Stimulated activated CD8-positive, alpha-beta memory T cell treated with anti-CD3 and anti-CD28 coated beads, Interleukin-2, amount 100 ng/mL, for 1 hour (primary cell): ENCODE data around the gene TNPO3.

Experiments
- DNase-seq, 2 donors: peaks; one replicate each; pipeline ENCODE4 v3.0.0-alpha.2; 2020; ENCODE audit warnings: low read depth in 2 of 2

TNPO3 gene

GRCh38 chr7:129054438-129055293 lies at the start of gene TNPO3:
Gene TNPO3 (minus strand): TSS chr7:129055111. CDS start chr7:129054770, 341 bp downstream.
- peak; percentile 77 to 81 for DNase-seq

DNA sequence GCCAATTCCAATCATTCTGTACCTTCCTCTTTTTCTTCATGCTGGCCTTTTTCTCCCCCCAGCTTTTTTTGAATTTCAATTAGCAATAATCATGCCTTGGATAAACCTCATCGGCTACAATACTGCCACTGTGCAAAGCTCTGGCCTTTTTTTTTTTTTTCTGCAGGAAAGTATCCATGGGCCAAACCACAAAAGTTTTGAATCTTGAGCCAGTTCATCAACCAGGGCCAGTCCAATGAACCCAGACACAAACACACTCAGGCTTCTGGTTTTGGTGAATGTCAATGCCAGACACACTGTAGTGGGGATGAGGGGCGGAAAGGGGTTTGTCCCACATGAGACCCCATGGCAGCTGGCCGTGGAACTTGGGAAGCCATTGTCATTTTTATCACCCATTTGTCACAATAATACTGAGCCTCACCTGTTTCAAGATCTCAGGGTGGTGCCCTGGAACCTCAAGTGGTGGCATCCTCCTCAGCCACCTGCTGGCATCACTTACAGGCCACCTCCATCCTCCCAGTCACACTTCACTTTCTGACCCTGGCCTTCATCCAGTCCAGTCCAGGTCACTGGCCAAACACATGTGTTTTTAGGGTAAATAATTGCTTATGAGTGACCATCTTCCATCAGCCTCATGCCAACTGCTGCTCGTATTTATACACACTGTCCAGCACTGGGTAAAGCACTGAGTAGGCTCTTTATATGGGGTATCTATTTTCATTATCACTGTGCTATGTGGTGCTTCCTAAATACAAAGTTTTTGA lies 48.8 kb upstream of the TNPO3 start:
- DNase-seq, result no peak

DNA sequence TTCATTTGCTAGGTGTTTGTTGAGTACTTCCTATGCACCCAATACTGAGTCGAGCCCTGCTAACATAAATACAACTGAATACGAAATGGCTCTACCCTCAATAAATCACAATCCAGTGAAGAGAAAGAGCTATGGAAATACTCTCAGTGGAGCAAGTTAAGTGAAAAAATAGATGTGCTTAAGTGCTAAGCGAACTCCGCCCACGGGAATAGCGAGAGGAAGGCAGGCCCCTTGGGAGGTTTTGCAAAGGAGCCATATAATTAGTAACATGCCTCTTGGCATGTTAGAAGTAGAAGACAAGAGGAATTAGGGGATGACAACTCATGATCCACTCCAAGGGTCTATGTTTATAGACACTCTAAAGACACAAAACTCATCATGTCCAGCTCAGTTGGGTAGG lies 46.8 kb upstream of the TNPO3 start:
- DNase-seq, result no peak

GRCh38 chr7:129100827-129101166 lies 45.9 kb upstream of the TNPO3 start:
- no peak for DNase-seq

DNA sequence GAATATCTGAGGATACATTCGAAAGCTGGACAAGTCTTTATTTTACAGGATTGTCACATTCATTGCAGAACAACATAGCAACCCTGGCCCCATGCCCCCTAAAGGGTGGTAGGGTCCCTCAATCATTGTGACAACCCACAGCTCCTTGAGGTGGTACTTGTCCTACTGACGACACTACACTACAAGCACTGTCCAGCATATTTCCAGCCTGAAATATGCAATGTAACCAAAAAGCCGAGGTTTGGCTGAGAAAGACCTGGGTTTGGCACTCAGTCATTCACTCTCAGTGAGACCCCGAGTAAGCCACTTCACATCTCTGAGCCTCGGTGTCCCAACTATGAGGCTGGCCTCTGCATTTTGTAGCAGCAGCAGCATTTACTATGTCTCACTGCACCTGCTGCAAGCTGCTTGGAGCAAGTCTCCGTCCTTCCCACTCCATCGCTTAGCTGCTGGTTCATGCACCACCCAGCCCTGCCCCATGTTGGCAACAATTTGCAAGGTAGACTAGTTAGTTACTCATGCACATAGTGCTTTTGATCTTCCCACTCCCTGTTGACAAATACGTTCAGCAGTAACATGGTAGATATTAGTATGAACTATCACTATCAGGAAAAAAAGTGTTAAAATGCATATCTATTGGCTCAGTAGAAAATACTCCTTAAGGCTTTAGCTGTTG lies 43.6 kb upstream of the TNPO3 start:
- DNase-seq, result no peak

DNA sequence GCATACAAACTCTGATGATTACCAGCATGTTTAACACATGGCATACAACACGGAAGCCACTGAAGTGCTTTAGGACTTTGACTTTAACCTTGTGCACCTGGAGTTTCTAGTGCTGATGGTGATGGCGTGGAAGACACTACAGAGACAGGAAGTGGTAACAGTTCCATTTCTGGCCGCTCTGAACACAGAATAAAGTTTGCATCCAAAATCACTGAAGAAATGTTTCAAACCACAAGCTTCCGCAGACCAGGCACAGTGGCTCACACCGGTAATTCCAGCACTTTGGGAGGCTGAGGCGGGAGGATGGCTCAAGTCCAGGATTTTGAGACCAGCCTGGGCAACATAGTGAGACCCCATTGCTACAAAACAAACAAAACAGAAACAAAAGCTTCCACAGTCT lies 40.3 kb upstream of the TNPO3 start:
- DNase-seq, result no peak

- DNase-seq, result no peak
Observed at GRCh38 chr7:129094501-129094900, 39.6 kb upstream of the TNPO3 start.

DNA sequence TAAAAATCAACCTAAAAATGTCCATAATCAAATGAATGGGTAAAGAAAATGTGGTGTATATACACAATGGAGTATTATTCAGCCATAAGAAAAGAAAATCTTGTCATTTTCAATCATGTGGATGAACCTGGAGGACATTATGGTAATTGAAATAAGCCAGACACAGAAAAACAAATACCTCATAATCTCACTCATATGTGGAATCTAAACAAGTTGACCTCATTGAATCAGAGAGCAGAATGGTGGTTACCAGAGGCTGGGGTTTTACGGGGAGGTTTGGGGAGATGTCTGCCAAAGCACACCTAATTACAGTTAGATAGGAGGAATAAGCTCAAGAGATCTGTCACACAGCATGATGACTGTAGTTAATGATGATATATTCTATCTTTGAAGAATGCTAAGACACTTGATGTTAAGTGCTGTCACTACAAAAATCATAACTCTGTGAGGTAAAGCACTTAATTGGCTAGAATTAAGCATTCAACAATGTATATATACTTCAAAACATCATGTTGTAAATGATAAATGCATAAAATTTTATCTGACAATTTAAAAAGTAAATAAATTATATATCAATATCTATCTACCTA lies 39.1 kb upstream of the TNPO3 start:
- DNase-seq, result no peak

DNA sequence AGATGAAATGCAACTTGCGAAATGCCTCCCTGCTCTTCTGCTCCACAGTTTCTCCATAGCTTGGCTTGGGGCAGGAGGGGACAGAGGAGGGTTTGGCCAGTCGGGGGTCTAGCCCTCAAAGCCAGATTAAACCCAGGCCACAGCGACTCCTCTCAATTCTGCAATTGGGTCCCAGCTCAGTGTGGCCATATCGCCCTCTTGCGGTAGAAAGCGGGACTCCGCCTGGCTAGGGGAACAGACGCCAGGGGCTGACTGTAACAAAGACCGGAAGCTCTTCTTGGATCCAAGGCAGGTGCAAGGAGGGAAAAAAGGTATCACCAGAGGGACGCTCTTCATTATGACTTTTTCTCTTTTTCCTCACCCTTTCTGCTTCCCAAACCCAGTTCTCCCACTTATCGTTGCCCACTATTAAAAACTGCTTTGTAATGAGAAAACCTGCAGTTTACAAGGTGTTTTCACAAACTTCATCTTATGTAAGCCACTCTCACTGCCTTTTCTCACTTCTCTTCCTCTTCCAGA lies 36.6 kb upstream of the TNPO3 start:
- peak; percentile 69 to 71 for DNase-seq

- DNase-seq, result no peak
Observed at GRCh38 chr7:129090300-129090907, 35.5 kb upstream of the TNPO3 start.

- no peak for DNase-seq
Observed at GRCh38 chr7:129089521-129090212, 34.8 kb upstream of the TNPO3 start.

- no peak for DNase-seq
Observed at GRCh38 chr7:129084801-129085551, 30.1 kb upstream of the TNPO3 start.

DNA sequence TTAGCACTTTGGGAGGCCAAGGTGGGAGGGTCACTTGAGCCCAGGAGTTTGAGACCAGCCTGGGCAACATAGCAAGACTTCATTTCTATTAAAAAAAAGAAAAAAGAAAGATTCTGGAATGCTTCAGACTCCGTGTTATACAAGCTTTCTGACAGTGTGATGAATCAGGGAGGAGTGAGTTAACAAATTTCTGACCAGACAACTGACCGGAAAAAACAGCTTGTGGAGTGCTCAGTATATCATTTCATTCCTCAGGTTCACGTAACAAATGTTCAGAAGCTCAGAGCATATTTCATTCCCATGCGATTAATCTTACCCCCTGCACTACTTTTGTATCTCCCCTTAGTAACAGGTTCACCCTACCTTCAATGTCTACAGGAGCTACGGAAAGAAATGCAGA lies 28.6 kb upstream of the TNPO3 start:
- DNase-seq, result no peak

DNA sequence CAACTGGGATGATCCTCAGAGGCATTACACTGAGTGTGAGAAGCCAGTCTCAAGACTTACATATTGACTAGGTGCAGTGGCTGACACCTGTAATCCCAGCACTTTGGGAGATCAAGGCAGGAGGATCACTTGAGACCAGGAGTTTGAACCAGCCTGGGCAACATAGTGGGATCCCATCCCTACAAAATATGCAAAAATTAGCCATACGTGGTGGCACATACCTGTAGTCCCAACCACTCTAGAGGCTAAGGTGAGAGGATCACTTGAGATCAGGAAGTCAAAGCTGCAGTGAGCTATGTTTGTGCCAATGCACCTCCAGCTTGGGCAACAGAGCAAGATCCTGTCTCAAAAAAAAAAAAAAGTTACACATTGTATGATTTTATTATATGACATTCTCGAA lies 23.5 kb upstream of the TNPO3 start:
- no peak for DNase-seq

DNA sequence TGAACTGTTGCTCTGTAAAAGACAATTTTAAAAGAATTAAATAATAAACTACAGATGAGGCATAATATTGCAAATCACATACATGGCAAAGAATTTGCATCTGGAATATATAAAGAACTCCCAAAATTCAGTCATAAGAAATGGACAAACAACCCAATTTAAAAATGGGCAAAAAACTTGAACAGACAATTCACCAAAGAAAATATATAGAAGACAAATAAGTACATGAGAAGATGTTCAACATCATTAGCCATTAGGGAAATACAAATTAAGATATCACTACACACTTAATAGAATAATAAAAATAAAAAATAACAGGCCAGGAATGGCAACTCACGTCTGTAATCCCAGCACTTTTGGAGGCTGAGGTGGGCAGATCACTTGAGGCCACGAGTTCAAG lies 22.0 kb upstream of the TNPO3 start:
- no peak for DNase-seq

DNA sequence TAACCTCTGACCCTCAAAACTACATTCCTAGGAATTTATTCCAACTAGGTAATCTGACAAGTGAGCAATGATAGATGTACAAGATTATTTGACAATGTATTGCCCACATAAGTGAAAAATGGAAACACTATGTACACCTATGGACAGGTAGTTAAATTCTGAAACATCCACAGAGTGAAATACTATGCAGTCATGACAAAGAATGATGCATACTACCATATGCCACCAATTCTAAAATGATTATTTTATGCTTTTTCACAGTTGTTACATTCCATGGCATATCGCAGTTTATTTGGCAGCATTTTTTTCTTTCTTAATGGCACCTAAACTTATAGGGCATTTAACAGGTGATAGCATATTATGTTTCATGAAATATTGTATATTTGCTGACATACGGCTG lies 20.1 kb upstream of the TNPO3 start:
- no peak for DNase-seq

- DNase-seq, result no peak
Observed at GRCh38 chr7:129074361-129074871, 19.5 kb upstream of the TNPO3 start.

DNA sequence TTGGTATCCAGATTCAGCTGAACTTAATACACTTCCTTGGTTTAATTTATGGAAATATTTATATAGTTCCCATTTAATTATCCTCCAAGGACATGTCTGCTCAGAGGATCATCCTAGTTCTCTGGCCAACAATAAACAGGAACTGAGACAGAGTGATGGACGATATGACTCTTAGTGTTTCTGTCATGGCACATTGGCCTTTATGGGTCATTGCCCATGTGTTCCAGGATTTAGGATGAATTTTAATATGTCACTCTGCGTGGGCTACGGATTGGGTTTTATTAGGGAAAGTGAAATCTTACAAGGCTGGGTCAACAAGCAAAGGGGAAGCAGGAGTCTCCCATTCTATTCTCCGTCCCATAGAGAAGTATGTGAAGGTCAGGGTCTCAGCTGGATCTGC lies 18.8 kb upstream of the TNPO3 start:
- no peak for DNase-seq

DNA sequence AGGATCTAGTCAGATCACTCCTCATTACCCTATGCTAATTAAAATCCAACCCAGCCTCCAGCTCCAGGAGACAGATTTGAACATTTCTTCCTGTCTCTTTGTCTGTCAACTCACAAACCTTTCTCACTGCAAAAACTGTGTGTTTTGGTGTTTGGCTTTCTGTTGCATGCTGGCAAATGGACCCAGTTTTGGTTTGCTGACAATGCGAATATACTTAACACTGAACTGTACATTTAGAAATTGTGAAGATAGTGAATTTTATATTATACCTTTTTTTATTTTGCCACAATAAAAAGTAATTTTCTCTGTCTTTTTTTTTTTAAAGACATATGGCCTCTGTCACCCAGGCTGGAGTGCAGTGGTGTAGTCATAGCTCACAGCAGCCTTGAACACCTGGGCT lies 18.3 kb upstream of the TNPO3 start:
- no peak for DNase-seq

DNA sequence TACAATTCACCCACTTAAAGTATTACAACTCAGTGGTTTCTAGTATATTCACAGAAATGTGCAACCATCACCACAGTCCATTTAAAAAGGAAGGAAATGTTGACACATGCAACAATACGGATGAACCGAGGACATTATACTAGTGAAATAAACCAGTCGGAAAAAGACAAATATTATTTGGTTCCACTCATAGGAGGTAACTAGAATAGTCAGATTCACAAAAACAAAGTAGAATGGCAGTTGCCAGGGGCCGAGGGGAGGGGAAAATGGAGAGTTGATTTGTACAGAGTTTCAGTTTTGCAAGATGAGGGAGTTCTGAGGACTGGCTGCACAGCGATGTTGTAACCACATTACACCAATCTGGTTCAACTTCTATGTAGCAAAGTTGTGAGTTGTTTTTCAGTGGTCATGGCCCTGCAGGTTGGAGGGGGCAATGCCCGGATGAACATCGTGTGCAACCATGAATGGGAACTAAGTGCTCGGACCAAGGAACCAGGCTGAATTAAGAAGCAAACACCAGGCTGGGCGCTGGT lies 17.6 kb upstream of the TNPO3 start:
- no peak for DNase-seq
